Naive thymus-derived CD4-positive, alpha-beta T cell (primary cell): ENCODE results near the gene SPOCD1. TPM values are rescaled to one million over a fixed set of nuclear protein-coding genes. Genes with fewer than 3 reads are reported as not detected.

Source experiments
- ATAC-seq: fragments of 150-1000 bp; cut with Tn5 transposase; 2 replicates; pipeline ENCODE4 v1.10.0; 2021; ENCODE audit warnings: mild to moderate bottlenecking, moderate library complexity
- CTCF ChIA-PET: fragments of 350-600 bp; sonication (Branson Sonifier 250); formaldehyde crosslinking; loops from one replicate; lab custom pipeline; 2021; ENCODE audit warnings: antibody characterized with exemption; lab: Charles Lee
- POLR2A ChIA-PET: fragments of 350-600 bp; sonication (Branson Sonifier 250); formaldehyde crosslinking; loops from one replicate; lab custom pipeline; 2021; ENCODE audit warnings: antibody characterized with exemption, inconsistent platforms; lab: Charles Lee
- DNase-seq, 9 donors: peaks; one replicate each; pipeline versions ENCODE4 v3.0.0 to v3.0.0-alpha.2; 2020 to 2022; ENCODE audit warnings: mixed read lengths in 1 of 9
- H3K27ac ChIP-seq: one replicate; pipeline ENCODE4 v1.7.0; 2013; ENCODE audit warnings: mild to moderate bottlenecking, low read depth, low read length, moderate library complexity
- H3K27me3 ChIP-seq, 2 donors: one replicate each; pipeline ENCODE4 v1.7.0; 2013; ENCODE audit warnings: low read length in 2 of 2, mild to moderate bottlenecking in 2 of 2, moderate library complexity in 2 of 2; ENCODE audit not compliant: control insufficient read depth in 2 of 2, insufficient read depth in 2 of 2
- H3K36me3 ChIP-seq, 3 experiments: 1 replicate in 2 of 3; 2 replicates in 1 of 3; pipeline ENCODE4 v1.7.0; 2013; ENCODE audit warnings: low read length in 3 of 3, mild to moderate bottlenecking in 3 of 3, moderate library complexity in 1 of 3; ENCODE audit not compliant: insufficient read depth in 3 of 3, control insufficient read depth in 2 of 3
- H3K4me1 ChIP-seq, 2 donors: one replicate each; pipeline ENCODE4 v1.7.0; 2013; ENCODE audit warnings: low read length in 2 of 2, mild to moderate bottlenecking in 2 of 2, moderate library complexity in 1 of 2; ENCODE audit not compliant: control insufficient read depth in 2 of 2, insufficient read depth in 2 of 2
- H3K4me3 ChIP-seq: 2 replicates; pipeline ENCODE4 v1.7.0; 2013; ENCODE audit warnings: mild to moderate bottlenecking, low read length
- H3K9me3 ChIP-seq, 3 experiments: 1 replicate in 2 of 3; 2 replicates in 1 of 3; pipeline ENCODE4 v1.7.0; 2013; ENCODE audit warnings: low read length in 3 of 3; ENCODE audit not compliant: control insufficient read depth in 2 of 3
- H3K27ac Mint-ChIP-seq, 9 donors: one replicate each; pipeline ENCODE4 v1.8.0; 2020 to 2022; ENCODE audit warnings: mixed read lengths in 9 of 9, mild to moderate bottlenecking in 8 of 9, moderate library complexity in 5 of 9, inconsistent platforms in 2 of 9
- H3K27me3 Mint-ChIP-seq, 5 donors: one replicate each; pipeline ENCODE4 v1.8.0; 2021 to 2022; ENCODE audit warnings: mixed read lengths in 5 of 5, mild to moderate bottlenecking in 1 of 5
- H3K36me3 Mint-ChIP-seq, 5 donors: one replicate each; pipeline ENCODE4 v1.8.0; 2020 to 2022; ENCODE audit warnings: mixed read lengths in 5 of 5, mild to moderate bottlenecking in 3 of 5, inconsistent platforms in 1 of 5
- H3K4me1 Mint-ChIP-seq, 7 donors: one replicate each; pipeline ENCODE4 v1.8.0; 2020 to 2022; ENCODE audit warnings: mixed read lengths in 7 of 7, mild to moderate bottlenecking in 3 of 7, inconsistent platforms in 1 of 7
- H3K4me3 Mint-ChIP-seq, 10 donors: one replicate each; pipeline ENCODE4 v1.8.0; 2020 to 2022; ENCODE audit warnings: mild to moderate bottlenecking in 10 of 10, mixed read lengths in 10 of 10, moderate library complexity in 6 of 10, inconsistent platforms in 2 of 10
- H3K9me3 Mint-ChIP-seq, 11 donors: one replicate each; pipeline ENCODE4 v1.8.0; 2020 to 2022; ENCODE audit warnings: mixed read lengths in 11 of 11, mild to moderate bottlenecking in 4 of 11, inconsistent platforms in 1 of 11, moderate library complexity in 1 of 11
- intact Hi-C, 2 donors: fragments of 100-400 bp; cut with micrococcal nuclease; formaldehyde crosslinking; loops; one replicate each; pipeline ENCODE4 v1.15.1; 2023
- polyA plus RNA-seq, 2 donors: library from polyadenylated mRNA; unstranded; fragments of 300-500 nt; fragmentation: Illumina TruSeq; gene quantifications; one replicate each; pipeline ENCODE4 v1.2.3, GENCODE V29; 2021
- total RNA-seq, 6 experiments: library from RNA in 5 of 6; stranded (reverse) in 5 of 6; gene quantifications; 1 replicate in 5 of 6; 2 replicates in 1 of 6; pipeline ENCODE4 v1.2.3 and lab custom pipeline; 2021 to 2026

The SPOCD1 gene
- total and polyA plus RNA-seq, 7 experiments from 2014 or later, result 0.21 to 0.38 TPM; not detected in 5

DNA sequence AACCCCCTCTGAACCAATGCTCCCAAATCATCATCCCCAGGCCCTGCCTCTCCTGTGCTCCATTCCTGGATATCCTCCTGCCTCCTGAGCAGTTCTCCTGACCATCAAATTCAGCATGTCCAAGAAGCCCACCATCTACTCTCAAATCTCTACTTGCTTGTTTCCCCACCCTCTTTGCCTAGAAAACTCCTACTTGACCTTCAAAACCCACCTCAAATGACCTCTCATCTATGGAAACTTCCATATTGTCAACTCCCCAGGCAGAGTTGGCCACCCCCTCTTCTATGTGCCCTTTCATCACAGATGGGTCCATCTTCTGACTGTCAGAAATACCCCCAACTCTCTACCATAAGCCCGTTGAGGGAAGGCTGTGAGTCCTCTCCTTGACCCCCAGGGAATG is 68.5 kb downstream of the SPOCD1 start:
- H3K27ac Mint-ChIP-seq, result no peak overlapping the region
- intact Hi-C loops, result no loop called here
- peak overlapping the region in 1 of 10 donors; percentile 43 for H3K4me3 Mint-ChIP-seq
- ChIA-PET POLR2A (no interaction called here), CTCF (no interaction called here)
- Histone ChIP-seq H3K36me3 (no peaks in the 10 kb centered on the region), H3K4me3 (no peak overlapping the region), H3K4me1 (peaks cover 0 to 38% of the 10 kb centered on the region in 2 donors), H3K9me3 (no peaks in the 10 kb centered on the region), H3K27me3 (no peaks in the 10 kb centered on the region), H3K27ac (no peak overlapping the region)
- H3K36me3 Mint-ChIP-seq, result no peaks in the 10 kb centered on the region
- H3K9me3 Mint-ChIP-seq, result peaks cover 0 to 1% (median 0%) of the 10 kb centered on the region in 11 donors
- DNase-seq (no peak), ATAC-seq (no peak)
- peaks cover 0 to 30% (median 6%) of the 10 kb centered on the region in 5 donors for H3K27me3 Mint-ChIP-seq
- H3K4me1 Mint-ChIP-seq, result peaks cover 4 to 40% (median 14%) of the 10 kb centered on the region in 7 donors

- Histone ChIP-seq H3K27me3 (no peaks in the 10 kb centered on the region), H3K4me1 (peaks cover 0 to 32% of the 10 kb centered on the region in 2 donors), H3K27ac (no peak overlapping the region), H3K36me3 (no peaks in the 10 kb centered on the region), H3K9me3 (no peaks in the 10 kb centered on the region), H3K4me3 (no peak overlapping the region)
- no peak for DNase-seq
- Mint-ChIP-seq H3K9me3 (peaks cover 0 to 1% (median 0%) of the 10 kb centered on the region in 11 donors), H3K27ac (peak overlapping the region in 1 of 9 donors; percentile 46), H3K4me1 (peaks cover under 1 to 34% (median 13%) of the 10 kb centered on the region in 7 donors), H3K36me3 (no peaks in the 10 kb centered on the region), H3K27me3 (peaks cover 0 to 27% (median 6%) of the 10 kb centered on the region in 5 donors), H3K4me3 (peak overlapping the region in 2 of 10 donors; percentile 25 to 43)
- ChIA-PET CTCF (no interaction called here), POLR2A (interaction anchor here (0.6 kb wide), 1 partner anchor 259 kb away, joined by 3 read pairs; no protein-coding TSS in a partner anchor)
- intact Hi-C loops, result no loop called here
- no peak for ATAC-seq
Observed at GRCh38 chr1:31746687-31747086, 69.1 kb downstream of the SPOCD1 start.

DNA sequence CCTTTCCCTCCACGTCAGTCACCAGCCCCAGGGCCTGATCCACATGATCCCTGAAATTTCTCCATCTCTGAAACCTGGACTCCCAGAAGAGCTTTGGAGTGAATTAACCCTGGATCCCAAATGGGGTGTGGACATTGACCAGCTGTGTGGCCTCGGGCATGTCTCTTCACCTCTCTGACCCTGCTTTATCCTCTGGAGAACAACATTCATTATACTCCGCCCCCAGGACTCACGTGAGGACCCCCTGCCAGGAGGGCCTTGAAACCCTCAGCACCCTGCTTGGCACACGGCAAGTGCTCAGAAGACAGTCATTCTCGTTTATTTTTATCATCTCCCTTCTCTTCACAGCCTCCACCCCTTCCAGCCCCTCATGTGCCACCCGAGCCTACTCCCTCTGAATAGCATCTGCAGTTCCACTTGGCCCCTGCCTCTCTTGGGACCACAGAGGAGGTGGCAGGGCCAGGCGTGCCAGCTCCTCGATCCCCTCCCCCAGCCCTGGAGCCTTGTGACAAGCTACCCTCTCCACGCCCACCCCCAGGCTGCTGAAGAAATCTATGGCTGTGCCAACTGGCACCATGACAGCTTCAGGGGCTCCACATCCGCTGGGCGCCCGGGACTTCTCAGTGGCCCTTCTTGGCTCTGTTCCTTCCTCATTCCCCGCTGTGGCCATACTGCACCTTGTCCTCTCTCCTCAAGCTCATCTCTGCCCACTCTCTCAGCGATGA is 69.7 kb downstream of the SPOCD1 start:
- Histone ChIP-seq H3K36me3 (no peaks in the 10 kb centered on the region), H3K4me1 (peaks cover 0 to 26% of the 10 kb centered on the region in 2 donors), H3K4me3 (no peak overlapping the region), H3K27me3 (no peaks in the 10 kb centered on the region), H3K9me3 (no peaks in the 10 kb centered on the region), H3K27ac (no peak overlapping the region)
- H3K27me3 Mint-ChIP-seq, result peaks cover 0 to 23% (median 6%) of the 10 kb centered on the region in 5 donors
- no peaks in the 10 kb centered on the region for H3K36me3 Mint-ChIP-seq
- CTCF ChIA-PET, result interaction anchor here (0.5 to 0.6 kb wide), 2 partner anchors 86 to 220 kb away, joined by 3 to 5 read pairs; no protein-coding TSS in a partner anchor
- peaks cover 0 to 1% (median 0%) of the 10 kb centered on the region in 11 donors for H3K9me3 Mint-ChIP-seq
- intact Hi-C loops, result loop anchor here in 1 of 2 donors (1.0 kb wide), 1 partner anchor 82 kb away; no protein-coding TSS in a partner anchor
- ATAC-seq (no peak), DNase-seq (no peak)
- H3K27ac Mint-ChIP-seq, result peak overlapping the region in 3 of 9 donors; percentile 40 to 67 (median 46)
- H3K4me1 Mint-ChIP-seq, result peaks cover 0 to 29% (median 7%) of the 10 kb centered on the region in 7 donors
- peak overlapping the region in 1 of 10 donors; percentile 25 for H3K4me3 Mint-ChIP-seq
- POLR2A ChIA-PET, result interaction anchor here (0.6 kb wide), 1 partner anchor 260 kb away, joined by 3 read pairs; no protein-coding TSS in a partner anchor

DNA sequence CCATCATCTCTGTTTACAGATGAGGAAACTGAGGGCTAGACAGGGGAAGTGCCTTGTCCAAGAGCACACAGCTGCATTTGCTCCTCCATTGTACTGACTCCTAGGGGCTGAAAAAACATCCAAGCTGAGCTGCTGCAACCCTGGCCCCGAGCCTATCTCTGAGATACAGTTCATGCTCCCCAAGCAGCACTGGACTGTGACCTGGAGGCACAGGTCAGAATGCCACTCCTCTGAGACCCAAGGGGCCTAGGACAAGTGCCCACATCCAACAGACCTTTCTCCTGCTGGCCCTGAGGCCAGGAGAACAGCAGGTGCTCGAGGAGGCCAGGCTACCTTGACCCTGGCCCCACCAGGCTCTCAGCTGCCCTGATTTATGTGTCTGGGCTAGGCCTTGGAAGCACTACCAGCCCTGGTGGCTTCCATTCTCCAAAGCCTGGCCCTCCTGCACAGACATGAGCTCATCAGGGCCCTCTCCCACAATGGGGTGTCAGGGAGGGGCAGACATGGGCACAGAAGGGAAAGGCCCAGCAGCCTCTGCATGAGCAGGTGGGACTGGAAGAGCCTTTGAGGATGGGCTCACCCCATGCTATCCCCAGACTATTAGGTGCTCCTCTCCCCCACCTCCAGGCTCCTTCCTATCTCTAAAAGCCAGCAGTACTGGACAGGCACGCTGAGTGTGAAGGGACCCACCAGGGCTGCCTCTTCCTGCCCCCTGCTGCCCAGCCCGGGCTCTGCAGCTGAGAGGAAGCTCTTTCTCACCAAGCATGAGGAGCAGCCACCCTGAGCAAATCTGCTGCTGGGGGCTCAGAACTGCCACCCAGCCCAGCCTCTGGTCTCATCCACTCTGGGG is 70.5 kb downstream of the SPOCD1 start:
- no peaks in the 10 kb centered on the region for H3K36me3 Mint-ChIP-seq
- ATAC-seq (peak; percentile 71), DNase-seq (peak in 2 of 9 donors; percentile 30 to 65)
- no peak overlapping the region for H3K27ac Mint-ChIP-seq
- CTCF ChIA-PET, result interaction anchor here (0.6 kb wide), 1 partner anchor 85 kb away, joined by 3 read pairs; no protein-coding TSS in a partner anchor
- no peak overlapping the region for H3K27ac ChIP-seq
- peaks cover 0 to 1% (median 0%) of the 10 kb centered on the region in 11 donors for H3K9me3 Mint-ChIP-seq
- no peaks in the 10 kb centered on the region for H3K9me3 ChIP-seq
- H3K4me1 Mint-ChIP-seq, result peaks cover 0 to 21% (median 8%) of the 10 kb centered on the region in 7 donors
- peaks cover 0 to 18% of the 10 kb centered on the region in 2 donors for H3K4me1 ChIP-seq
- no peaks in the 10 kb centered on the region for H3K36me3 ChIP-seq
- intact Hi-C loops, result loop anchor here in 1 of 2 donors (1.0 kb wide), 1 partner anchor 81 kb away; no protein-coding TSS in a partner anchor
- H3K27me3 ChIP-seq, result no peaks in the 10 kb centered on the region
- H3K27me3 Mint-ChIP-seq, result peaks cover 0 to 15% (median 6%) of the 10 kb centered on the region in 5 donors
- no peak overlapping the region for H3K4me3 Mint-ChIP-seq
- POLR2A ChIA-PET, result no interaction called here
- no peak overlapping the region for H3K4me3 ChIP-seq

DNA sequence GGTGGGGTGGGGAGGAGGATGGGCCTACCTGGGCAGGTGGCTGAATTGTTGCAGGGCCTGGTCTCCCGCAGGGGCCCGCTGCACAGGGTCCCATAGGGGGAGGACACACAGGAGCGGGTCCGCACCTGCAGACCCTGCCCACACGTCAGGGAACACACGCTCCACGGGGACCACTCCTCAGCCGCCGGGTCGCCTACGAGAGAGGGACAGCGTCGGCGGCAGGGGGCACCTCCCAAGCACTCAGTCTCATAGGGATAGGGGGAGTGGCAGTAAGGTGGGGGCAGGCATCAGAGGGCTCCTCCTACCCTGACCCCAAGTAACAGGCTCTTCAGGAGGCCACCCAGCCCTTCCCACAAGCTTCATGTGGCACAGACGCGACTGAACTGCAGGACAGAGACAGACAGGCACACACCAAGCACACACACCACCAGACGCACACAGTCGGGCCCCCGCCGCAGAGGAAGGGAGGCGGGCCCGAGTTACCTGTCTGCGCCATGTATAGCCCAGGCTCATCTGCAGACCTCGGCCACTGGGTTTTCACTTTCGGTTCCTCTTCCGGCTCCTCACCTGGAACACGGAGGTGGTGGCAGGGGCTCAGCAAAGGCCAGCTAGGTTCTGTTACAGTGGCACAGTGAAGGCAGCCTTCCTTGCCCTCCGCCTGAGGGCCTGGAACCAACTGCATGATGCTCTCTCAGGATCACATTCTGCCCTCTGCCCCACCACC is 71.5 kb downstream of the SPOCD1 start:
- H3K27ac Mint-ChIP-seq, result peak overlapping the region in 1 of 9 donors; percentile 38
- H3K4me1 Mint-ChIP-seq, result peaks cover 5 to 26% (median 13%) of the 10 kb centered on the region in 7 donors
- H3K36me3 Mint-ChIP-seq, result no peaks in the 10 kb centered on the region
- DNase-seq (no peak), ATAC-seq (no peak)
- H3K4me3 Mint-ChIP-seq, result peak overlapping the region in 1 of 10 donors; percentile 2
- peaks cover 0 to 10% (median 0%) of the 10 kb centered on the region in 5 donors for H3K27me3 Mint-ChIP-seq
- Histone ChIP-seq H3K36me3 (no peaks in the 10 kb centered on the region), H3K9me3 (no peaks in the 10 kb centered on the region), H3K27ac (no peak overlapping the region), H3K27me3 (no peaks in the 10 kb centered on the region), H3K4me3 (no peak overlapping the region), H3K4me1 (peaks cover 3 to 10% of the 10 kb centered on the region in 2 donors)
- H3K9me3 Mint-ChIP-seq, result peaks cover 0 to 1% (median 0%) of the 10 kb centered on the region in 11 donors
- intact Hi-C loops, result no loop called here
- ChIA-PET POLR2A (no interaction called here), CTCF (no interaction called here)
